ENCODE data around the gene DCDC2B.
A peak's percentile ranks its signal among the peaks of the same experiment; 100 is the strongest.

The DCDC2B gene

GRCh38 chr1:32247452-32247851, 38.6 kb downstream of the DCDC2B start:
- DNase-seq (ENCODE audit: low read depth), result no peak
- no peak overlapping the region for H3K4me3 ChIP-seq (ENCODE audit: control insufficient read depth, low read depth, low read length)
- TF ChIP-seq, protein P1, sequence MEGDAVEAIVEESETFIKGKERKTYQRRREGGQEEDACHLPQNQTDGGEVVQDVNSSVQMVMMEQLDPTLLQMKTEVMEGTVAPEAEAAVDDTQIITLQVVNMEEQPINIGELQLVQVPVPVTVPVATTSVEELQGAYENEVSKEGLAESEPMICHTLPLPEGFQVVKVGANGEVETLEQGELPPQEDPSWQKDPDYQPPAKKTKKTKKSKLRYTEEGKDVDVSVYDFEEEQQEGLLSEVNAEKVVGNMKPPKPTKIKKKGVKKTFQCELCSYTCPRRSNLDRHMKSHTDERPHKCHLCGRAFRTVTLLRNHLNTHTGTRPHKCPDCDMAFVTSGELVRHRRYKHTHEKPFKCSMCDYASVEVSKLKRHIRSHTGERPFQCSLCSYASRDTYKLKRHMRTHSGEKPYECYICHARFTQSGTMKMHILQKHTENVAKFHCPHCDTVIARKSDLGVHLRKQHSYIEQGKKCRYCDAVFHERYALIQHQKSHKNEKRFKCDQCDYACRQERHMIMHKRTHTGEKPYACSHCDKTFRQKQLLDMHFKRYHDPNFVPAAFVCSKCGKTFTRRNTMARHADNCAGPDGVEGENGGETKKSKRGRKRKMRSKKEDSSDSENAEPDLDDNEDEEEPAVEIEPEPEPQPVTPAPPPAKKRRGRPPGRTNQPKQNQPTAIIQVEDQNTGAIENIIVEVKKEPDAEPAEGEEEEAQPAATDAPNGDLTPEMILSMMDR (conservative IDR thresholded peaks at IDR 0.05; ENCODE audit: control insufficient read depth, insufficient read depth, low read depth, low read length), result no peak

DNA sequence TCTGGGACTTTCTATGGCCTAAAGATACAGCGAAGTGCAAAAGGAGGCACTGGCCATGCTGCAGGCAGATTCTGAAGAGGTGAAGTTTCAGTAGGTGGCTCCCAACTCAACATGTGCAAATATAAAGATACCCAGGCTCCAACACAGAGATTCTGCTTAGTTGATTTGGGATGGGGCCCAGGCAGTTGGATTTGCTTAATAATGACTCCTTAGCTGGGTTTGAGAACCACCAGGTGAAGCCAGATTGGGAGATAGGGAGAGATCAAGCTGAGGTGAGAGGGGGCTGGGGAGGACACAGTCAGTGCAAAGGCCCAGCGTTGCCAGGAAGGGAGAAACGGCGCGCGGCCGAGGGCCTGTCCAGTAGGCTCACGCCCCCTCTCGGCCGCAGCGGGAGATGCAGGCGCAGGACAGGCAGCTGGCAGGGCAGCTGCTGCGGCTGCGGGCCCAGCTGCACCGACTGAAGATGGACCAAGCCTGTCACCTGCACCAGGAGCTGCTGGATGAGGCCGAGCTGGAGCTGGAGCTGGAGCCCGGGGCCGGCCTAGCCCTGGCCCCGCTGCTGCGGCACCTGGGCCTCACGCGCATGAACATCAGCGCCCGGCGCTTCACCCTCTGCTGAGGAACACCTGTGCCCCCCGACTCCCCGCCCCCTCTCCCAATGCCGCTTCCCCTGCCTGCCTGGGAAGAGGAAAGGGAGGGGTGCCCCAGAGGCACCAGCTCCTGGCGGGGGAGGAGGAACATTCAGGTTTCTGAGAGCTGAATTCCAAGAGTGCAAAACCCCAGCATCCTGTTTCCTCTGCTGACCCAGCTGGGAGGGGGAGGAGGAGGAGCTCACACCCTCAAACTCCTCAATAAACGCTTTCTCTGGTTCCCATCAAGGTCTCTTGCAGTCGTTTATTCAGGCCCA, 39.3 kb downstream of the DCDC2B start:
- TF ChIP-seq, protein P1 (conservative IDR thresholded peaks at IDR 0.05; ENCODE audit: control insufficient read depth, insufficient read depth, low read depth, low read length), result peak; percentile 68
- DNase-seq (ENCODE audit: low read depth), result peak; percentile 63
- H3K4me3 ChIP-seq (ENCODE audit: control insufficient read depth, low read depth, low read length), result no peak overlapping the region

- TF ChIP-seq, protein P1 (conservative IDR thresholded peaks at IDR 0.05; ENCODE audit: control insufficient read depth, insufficient read depth, low read depth, low read length), result no peak
- DNase-seq (ENCODE audit: low read depth), result no peak
- H3K4me3 ChIP-seq (ENCODE audit: control insufficient read depth, low read depth, low read length), result no peak overlapping the region
Observed at GRCh38 chr1:32249831-32250525, 41.1 kb downstream of the DCDC2B start.

DNA sequence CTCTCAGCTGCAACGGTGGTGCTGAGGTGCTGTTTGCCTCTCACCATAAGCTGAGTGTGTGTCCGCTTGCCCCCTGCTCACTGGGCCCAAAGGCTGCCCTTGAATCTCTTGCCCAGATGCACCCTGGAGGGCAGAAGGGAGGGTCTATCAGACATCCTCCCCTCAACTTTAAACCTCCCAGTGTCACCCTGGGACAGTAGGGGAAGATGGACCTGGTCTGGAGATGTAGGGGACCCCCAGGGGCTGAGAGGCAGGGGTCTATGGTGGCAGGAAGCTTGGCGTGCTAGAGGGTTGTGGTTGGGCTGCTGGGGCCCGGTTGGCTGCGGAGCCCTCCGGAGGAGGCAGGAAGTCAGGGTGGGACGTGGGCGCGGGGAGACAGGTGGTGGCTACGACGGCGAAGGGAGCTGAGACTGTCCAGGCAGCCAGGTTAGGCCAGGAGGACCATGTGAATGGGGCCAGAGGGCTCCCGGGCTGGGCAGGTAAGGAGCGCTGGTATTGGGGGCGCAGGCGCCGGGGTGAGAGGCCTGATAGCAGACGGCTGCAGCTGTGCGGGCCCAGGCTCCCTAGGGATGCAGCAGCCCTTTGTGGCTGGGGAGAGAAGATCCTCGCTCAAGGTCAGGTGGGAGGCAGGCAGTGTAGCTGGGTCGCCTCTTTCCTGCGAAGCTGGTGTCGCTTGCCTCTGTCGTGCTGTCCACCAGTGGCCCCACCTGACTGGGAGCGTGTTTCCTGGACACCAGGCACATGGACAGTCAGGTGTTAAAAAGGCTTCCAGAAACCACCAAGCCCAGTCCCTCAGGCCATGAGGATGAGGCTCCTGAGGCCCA, 42.2 kb downstream of the DCDC2B start, which contains the start of gene LCK:
TSS of gene LCK (plus strand) at position 373 of the 824 bp plus-strand sequence. CDS start 23,065 bp downstream, outside the sequence.
- H3K4me3 ChIP-seq (ENCODE audit: control insufficient read depth, low read depth, low read length), result no peak within 1 kb of the TSS
- TF ChIP-seq, protein P1 (conservative IDR thresholded peaks at IDR 0.05; ENCODE audit: control insufficient read depth, insufficient read depth, low read depth, low read length), result no peak
- DNase-seq (ENCODE audit: low read depth), result no peak

GRCh38 chr1:32255072-32256071, 46.5 kb downstream of the DCDC2B start:
- no peak overlapping the region for H3K4me3 ChIP-seq (ENCODE audit: control insufficient read depth, low read depth, low read length)
- TF ChIP-seq, protein P1 (conservative IDR thresholded peaks at IDR 0.05; ENCODE audit: control insufficient read depth, insufficient read depth, low read depth, low read length), result no peak
- DNase-seq (ENCODE audit: low read depth), result no peak

All from fibroblast of mammary gland (primary cell).